Fibroblast of the conjunctiva (primary cell): ENCODE data around the gene POLR3C.
A peak's percentile ranks its signal among the peaks of the same experiment; 100 is the strongest.
"Not testable (repeated sequence)": the region's sequence is repeated elsewhere in the genome, so short reads cannot be mapped to it uniquely, and the experiment has no call there.

Experiments
- DNase-seq: peaks from one replicate; pipeline ENCODE4 v3.0.0-alpha.2; 2010; ENCODE audit warnings: low read depth

POLR3C gene

DNA sequence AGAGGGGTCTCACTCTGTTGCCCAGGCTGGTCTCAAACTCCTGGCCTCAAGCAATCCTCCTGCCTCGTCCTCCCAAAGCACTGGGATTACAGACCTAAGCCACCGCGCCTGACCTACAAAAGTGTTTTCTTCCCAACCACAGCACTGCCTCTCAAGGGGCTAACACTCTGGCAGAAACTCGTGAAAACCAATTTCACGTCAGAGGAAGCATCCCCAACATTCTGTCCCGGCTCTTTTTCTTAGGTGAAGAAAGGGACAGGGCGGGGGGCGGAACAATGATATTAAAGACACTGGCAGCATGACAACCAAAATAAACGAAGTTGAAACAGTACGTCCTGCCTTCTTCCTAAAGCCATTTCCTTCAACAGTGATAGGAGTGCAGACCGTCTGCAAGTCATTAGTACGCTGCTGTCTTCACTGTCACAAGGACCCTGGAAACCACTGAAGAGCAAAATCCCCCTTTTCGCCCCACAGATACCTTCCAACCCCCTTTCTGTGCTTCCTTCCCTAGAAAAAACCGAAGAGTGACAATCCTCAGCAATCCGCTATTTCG lies 1.1 kb upstream of the POLR3C start:
- DNase-seq = not testable (repeated sequence)

DNA sequence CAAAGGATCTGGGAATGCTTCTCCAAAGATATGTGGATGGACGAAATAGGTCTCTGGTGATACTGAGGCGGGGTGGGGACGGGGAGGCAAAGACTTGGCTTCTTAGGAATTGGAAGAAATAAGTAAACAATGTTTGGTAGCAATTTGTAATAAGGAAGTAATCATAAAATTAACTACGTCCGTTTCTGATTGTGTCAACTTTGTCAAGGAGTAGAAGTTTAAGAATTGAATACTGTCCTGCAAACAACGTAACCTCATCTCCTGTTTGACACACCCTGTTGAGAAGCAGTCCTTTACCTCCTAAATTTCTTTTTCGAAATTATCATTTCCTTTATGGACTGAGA lies 471 bp downstream of the POLR3C start:
- no peak for DNase-seq

DNA sequence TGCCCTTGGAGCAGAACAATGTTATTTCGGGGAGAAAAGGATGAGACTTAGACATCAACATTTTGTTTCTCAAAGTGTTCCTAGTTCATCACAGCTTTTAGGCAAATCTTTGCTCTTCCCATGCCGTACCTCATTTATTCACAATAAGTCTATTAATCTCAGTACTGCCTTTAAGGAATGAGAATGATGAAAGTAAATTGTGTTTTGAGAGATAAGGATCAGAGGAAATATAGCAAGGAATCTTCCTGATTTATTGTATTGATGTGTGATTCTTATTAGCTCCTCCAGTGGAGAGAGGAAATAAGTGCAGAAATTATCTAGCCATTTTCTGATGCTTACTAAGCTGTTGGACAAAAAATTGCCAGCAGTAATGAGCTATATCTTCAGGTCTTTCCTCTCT lies 2.0 kb downstream of the POLR3C start:
- no peak for DNase-seq

DNA sequence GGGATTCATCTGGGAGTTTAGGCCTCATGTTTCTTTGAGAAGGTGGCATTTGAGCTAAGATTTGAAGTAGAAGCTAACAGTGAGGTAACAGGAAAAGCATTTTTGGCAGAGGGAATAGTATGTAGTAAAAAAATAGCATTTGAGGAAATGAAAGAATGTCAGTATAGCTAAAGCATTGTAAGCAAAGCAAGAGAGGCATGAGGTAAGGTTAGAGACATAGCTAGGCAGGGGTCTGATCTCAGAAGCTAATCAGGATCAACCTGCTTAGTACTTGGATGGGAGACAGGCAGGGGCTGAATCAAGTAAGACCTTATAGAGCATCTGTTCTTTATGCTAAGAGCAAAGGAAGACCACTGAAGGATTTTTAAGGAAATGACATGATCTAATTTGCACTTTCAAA lies 4.0 kb downstream of the POLR3C start:
- DNase-seq = no peak

DNA sequence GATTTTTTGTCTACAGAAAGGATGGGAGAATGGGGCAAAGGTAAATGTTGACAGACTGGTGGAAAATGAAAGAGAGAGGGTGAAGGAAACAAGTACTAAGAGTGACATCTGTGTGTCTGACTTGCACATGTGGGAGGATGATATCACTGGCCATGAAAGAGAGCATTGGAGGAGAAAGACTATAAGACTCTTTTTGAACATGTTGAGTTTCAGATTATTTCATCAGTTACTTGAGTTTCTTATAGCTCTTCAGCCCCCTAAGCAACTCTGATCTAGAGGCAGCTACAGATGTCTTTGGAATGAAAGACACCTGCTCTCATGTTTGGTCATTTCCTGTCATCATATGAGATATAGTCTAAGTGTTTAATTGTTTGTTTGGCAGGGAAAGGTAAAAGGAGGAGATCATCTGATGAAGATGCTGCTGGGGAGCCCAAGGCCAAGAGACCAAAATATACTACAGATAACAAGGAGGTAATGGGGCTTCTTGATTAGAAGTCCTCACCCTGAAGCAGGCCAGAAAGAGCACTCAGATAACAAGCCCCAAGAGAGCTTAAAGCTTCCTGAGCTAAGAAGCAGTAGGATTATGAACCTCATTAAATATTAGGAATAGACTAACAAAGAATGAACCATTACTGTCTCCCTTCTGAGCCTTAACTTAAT lies 4.5 kb downstream of the POLR3C start:
- DNase-seq = no peak

DNA sequence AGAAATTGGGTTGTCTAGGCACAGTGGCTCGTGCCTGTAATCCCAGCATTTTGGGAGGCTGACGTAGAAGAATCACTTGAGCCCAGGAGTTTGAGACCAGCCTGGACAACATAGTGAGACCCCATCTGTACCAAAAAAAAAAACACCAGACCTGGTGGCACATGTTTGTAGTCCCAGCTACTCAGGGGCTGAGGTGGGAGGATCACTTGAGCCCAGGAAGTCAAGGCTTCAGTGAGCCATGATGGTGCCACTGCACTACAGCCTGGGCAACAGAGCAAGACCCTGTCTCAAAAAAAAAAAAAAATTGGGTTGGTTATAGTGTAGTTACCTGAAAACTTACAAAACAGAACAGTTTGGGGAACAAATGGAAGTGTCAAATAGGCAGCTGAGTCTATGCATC lies 6.8 kb downstream of the POLR3C start:
- not testable (repeated sequence) for DNase-seq

DNA sequence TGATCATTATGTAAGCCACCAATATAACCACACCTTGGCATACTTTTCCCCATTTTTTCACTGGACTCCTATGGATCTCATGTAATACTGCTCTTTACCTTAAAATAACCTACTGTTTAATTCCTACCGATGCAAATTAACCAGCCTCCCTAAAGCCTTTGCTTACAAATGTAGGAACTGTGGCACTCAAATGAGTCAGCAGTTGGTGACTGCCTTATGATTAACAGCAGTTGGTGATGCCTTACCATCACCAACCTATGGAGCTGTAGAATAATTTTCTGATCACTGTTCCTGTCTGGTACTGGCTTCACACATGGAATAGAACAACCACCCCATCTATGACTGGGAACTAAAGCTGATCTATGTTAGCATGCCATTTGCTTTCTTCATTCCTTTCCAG lies 13.7 kb downstream of the POLR3C start:
- DNase-seq = no peak

DNA sequence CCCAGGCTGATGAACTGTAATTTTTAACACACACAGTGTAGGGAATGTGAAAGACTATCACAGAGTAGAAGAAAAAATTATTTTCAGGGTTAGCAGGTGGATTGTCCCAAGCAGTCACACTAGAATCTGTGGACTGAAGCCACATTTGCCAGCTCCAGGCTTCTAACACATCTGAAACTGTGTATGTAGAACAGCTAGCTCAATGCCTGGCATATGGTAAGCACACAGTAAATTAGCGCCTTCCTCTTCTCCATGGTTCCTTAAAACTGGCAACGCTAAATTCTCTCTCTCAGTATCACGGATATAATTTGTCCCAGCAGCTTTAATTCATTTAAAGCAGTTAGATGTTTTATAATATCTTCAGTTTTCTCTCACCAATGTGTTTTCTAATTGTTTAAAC lies 19.0 kb downstream of the POLR3C start:
- no peak for DNase-seq

DNA sequence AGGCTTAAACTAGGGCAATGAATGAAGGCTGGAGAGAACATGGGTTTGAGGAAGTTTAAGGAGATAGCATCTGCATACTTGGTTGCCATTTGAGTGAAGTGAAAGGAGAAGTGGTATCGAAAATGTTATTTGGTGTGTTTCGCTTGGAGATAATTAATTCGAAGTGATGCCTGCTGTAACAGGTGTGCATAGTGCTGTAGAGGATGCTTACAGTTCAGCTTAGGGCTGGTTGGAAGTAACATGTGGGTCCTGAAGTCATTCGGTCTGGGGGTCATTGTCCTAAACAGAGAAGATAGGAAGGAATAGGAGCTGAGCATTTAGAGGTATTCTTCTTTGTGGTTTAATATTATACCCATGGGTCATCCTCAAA lies 21.1 kb downstream of the POLR3C start:
- DNase-seq = no peak

DNA sequence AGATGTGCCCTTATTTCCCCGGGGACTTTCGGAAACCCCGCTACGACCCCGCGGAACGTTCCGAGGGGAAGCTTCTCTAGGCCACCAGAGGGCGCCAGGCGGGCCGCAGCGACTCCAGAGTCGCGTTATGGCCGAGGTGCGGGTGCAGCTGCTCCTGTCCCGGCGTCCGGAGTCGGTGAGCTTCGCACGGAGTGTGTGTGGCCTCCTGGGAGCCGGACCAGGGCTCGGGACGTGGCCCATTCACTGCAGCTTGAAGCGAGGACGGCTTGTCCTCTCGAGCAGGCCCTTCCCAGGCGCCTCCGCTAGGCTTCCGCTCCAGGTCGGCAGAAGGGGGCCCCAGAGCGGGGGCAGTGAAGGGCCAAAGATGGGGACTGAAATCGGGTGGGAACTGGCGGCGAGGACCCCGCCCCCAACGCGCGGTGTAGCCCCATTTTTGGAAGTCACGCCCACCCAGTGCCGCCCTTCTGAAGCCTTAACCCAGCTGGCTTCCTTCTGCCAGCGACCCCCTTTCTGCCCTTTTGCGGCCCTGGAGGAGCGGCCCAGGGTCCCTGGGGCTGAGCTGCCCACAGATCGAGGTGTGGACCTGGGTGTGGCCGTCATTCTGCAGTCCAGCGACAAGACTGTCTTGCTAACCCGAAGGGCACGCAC lies 21.6 kb downstream of the POLR3C start, which contains the start of gene NUDT17:
Gene NUDT17 (plus strand): TSS at position 117 of the 648 bp plus-strand sequence. CDS start 11 bp downstream, at position 128.
- peak; percentile 42 for DNase-seq

DNA sequence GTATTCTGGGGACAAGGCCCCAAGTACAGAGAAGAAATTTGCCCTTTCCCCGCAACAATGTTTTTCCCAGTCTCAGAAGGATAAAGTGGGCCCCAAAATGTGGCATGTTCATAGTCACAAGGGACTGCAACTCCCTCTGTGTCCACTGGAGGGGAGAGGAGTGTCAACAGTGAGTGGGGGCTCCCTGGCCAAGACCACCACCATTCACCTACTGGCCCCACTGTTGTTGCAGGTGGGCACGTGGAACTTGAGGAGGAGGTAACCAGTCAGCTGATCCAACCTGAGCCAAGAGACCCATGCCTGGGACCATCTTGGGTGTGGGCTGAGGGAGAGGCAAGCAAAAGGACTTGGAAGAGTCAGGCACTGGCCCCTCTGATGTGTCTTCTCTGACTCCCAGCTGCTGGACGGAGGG lies 22.2 kb downstream of the POLR3C start:
- DNase-seq = no peak

DNA sequence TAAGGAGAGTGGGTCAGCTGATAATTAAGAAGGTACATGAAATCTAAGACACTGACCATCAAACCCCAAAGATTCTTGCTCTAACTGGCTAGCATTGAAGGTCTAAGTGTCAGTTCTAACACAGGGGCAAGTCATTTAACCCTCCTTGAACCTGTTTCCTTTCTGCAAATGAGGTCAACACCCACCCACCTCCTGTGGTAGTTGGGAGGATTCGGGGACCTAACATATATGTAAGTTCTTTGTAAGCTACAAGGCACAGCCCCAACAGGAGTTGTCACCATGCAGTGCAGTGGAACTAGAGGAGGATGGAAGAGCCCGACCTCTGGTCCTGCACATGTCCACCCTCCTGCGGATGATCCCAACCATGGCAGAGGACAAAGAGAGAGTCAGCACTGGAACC lies 23.8 kb downstream of the POLR3C start:
- DNase-seq = no peak

DNA sequence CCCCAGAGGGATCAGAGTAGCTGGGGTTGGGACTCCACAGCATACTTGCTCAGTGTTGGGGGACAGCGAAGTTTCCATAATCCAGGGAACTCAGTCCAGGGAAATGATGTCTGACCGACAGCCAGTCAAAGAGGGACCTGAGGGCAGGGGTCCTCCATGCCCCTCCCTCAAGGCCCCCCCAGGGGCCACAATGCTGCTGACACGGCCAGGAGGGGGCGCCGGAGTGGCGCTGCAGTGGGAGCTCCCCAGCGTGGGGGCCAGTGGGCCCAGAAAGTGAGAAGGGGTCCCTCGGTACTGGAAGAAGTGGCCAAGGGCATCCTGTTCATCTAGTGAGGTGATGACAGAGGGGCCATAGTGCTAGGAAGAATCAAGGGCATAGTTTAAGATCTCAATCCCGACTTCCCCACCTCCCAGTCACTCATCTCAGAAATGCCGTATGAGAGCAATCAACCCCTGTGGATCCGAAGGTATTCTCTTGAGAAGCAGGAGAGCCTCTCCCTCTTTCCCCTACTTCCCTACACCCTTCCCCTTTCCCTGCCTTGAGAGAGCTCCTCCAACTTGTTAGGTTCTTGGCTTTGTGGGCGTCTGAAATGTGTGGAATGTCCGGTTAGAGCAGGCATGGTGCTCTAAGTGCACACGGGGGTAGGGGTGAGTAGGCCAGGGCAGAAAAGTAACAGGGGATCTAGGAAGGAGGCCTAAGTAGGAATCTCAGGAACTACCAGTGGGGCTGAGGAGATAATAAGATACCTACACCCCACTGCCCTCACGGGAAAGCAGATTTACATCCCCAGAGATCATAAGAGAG lies 25.6 kb downstream of the POLR3C start:
- DNase-seq = peak; percentile 9

DNA sequence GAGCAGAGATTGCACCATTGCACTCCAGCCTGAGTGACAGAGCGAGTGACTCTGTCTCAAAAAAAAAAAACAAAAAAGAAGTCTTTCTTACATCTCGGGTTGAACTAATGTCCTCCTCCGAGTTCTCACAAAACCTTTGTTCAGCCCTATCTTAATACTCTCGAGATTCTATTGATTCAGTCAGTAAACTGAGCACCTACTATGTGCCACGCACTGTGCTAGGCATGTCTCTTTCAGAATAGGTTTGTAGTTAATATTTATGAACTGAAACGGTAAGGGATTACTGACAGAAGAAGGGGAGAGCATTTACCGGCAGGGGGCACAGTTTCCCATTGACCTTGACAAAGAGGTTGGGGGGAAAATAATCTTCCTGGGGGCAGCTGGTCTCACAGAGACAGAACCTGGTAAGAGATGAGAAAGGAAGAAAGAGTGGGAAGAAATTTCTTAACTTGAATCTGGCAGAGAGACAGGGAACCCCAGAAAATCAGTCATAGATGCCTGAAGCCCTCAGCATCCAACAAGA lies 31.5 kb downstream of the POLR3C start:
- no peak for DNase-seq

DNA sequence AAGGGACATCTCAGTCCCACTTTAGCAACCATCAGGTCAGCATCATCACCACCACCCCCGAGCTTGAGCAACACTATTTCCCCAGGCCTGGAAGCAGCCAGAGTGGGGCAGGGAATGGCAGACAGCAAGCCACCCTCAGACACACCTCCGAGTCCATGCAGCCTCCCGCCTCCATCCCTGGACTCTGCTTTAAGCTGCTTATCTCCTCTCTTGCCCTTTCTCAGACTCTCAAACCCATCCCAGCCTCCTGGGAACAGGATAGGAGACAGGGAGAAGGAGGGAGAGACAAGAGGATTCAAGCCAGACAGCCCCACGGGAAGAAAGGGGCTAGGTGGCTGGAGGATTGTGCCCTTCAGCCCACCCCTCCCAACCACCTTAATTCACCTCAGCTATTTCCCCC lies 33.2 kb downstream of the POLR3C start:
- DNase-seq = no peak

DNA sequence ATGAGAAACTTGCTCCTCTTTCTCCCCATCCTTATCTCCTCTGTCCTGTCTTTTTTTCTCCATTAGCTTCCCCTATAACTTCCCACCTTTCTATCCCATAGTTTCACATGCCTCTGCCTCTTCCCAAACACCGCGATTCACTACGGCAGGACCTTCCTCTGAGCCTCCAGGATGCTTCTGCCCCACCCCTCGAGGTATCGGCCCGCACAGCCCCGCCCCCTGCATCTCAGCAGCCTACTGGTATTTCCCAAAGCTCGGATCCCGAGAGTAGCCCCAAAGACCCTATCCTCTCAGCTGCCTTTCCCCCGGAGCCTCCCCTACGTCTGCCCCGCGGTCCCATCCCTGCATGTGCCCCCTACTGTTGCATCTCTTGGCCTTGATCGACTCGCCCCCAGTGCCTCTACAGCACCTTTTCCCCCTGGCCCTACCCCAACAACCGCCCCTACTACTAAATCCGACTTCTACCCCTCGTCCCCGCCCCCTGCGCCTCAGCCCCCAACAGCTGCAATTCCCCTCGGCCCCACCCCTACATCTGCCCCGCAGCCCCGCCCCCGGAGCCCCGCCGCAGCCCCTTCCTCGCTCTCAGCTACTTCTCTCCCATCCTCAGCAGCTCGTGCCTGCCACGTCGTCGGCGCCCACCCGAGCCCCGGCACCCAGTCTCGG lies 34.4 kb downstream of the POLR3C start:
- DNase-seq = no peak

DNA sequence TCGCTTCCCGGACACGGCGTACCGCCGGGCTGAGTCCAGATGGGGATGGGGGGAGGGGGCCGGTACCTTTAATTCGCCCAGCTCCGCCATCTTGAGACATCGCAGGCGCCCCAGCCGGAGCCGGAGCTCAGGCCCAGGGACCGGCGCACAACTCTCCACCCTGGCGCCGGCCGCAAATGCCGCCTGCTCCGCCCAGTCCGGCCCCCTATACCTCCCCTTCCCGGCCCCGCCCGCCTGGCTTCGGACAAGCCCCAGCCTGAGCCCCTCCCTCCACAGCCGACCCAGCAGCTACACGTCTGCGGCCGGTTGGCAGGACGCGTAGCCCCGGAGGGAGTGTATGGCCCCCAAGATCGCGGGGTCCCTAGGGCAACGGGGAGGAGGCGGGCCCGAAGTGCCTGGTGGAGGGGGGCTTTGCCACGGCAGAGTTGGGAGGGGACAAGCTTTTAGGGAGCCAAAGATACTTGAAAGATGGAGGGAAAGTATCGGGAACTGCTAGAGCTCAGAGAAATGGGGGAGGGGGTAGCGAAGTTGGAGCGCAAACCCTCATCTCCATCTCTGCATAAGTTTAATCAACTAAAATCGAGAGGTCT lies 35.0 kb downstream of the POLR3C start, which contains the start of gene PIAS3:
Gene PIAS3 (minus strand): TSS at position 181 of the 590 bp plus-strand sequence. CDS start 91 bp downstream, at position 90.
- DNase-seq = peak; percentile 90

DNA sequence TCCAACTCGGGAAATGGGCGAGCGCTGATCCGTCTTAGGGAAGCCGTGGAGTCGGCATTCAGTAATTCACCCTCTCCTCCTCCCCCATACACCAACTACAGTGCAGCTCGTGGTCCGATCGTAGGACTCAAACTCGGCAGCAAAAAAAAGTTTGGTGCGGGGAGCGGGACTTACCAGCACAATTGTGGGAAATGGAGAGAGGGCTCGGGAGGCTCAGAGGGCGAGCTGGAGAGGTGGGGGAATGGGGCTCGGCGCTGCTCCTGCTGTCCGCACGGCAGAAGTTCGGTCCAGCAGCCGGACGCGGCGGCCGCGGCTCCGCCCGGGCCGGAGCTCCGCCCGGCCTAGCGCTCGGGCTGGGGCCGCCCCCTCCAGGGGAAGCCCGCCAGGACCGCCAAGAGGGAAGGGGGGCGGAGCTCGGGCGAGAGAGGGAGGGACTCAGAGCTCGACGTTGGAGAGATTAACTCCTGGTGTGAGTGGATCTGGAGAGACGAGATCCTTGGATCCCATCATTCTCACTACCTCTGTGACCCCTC lies 35.6 kb downstream of the POLR3C start:
- DNase-seq = peak; percentile 80

DNA sequence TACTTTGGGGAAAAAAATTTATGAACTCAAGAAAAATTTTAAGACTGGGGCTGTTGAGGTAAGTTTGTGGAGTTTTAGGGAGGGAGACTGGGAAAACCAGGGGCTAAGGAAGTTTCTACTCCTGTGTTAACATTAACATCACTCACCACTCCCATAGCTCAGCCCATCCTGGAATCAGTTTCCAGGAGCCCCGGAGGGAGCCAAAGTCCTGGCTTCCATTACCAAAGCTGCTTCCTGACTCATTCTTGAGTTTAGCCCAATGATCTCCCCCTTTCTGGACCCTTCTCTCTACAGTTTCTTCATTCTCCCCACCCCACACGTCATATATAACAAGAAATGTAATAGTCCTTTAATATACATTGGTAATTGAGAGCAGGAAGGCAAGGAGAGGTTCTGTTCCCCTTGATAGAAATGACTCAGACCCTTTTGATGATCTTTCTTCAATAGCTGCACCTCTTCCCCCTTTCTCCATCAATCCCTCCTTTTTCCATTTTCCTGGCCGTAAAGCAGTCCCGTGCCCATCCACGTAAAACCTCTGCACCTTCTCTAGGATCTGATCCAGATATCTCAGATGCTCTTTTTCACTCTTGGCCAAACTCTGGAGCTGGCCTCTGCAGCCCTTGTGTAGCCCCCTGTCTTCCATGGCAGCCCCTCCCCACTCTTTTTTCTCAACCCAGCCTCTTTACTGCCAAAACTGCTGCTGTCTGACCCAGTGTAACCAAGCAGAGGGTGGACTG lies 39.5 kb downstream of the POLR3C start:
- DNase-seq = no peak

DNA sequence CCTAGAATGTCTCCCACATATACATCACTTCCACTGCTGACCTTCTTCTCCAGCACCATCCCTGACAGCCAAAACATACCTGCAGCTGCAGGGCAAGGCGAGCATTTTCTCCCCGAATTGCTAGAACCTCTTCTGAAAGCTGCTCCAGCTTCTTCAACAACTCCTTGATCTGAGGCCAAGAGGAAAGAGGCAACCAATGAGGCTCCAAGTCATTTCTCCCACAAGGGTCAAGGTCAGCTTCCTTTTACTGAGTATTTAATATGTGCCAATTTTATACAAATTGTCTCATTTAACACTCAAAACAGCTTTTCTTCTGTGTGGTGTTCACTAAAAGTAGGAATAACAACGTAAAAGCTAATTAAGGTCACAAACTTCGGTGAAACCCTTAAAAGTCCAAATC lies 44.2 kb downstream of the POLR3C start:
- DNase-seq = no peak
